ACC112 (cell line): Measurements from ENCODE around the gene KRTAP5-2.
A peak's percentile ranks its signal among the peaks of the same experiment; 100 is the strongest.

Source experiments
- H2AFZ ChIP-seq: fragments of 200-600 bp; sonication (generic); one replicate; pipeline ENCODE4 v1.6.0; 2017; ENCODE audit warnings: antibody characterized with exemption, low read length; ENCODE audit not compliant: unreplicated experiment
- H3K27ac ChIP-seq: fragments of 200-600 bp; sonication (generic); 2 replicates; pipeline ENCODE4 v1.5.1; 2014; ENCODE audit warnings: low read depth, mild to moderate bottlenecking, antibody characterized with exemption, low read length, moderate library complexity
- H3K27me3 ChIP-seq: fragments of 200-600 bp; sonication (generic); 2 replicates; pipeline ENCODE4 v1.6.1; 2014; ENCODE audit warnings: mild to moderate bottlenecking, antibody characterized with exemption, low read length, moderate library complexity, mixed read lengths; ENCODE audit not compliant: insufficient read depth
- H3K36me3 ChIP-seq: fragments of 200-600 bp; sonication (generic); 2 replicates; pipeline ENCODE4 v1.6.1; 2016; ENCODE audit warnings: mild to moderate bottlenecking, antibody characterized with exemption, low read length, moderate library complexity, mixed read lengths; ENCODE audit not compliant: insufficient read depth
- H3K4me1 ChIP-seq: fragments of 200-600 bp; sonication (generic); one replicate; pipeline ENCODE4 v1.6.1; 2016; ENCODE audit warnings: low read length, mixed read lengths; ENCODE audit not compliant: insufficient read depth, unreplicated experiment, control insufficient read depth
- H3K4me3 ChIP-seq: fragments of 200-600 bp; sonication (generic); 2 replicates; pipeline ENCODE4 v1.5.1; 2014; ENCODE audit warnings: mild to moderate bottlenecking, low read depth, low read length
- H3K79me2 ChIP-seq: fragments of 200-600 bp; sonication (generic); one replicate; pipeline ENCODE4 v1.6.0; 2016; ENCODE audit warnings: low read length; ENCODE audit not compliant: control insufficient read depth, unreplicated experiment, insufficient read depth

Gene KRTAP5-2

DNA sequence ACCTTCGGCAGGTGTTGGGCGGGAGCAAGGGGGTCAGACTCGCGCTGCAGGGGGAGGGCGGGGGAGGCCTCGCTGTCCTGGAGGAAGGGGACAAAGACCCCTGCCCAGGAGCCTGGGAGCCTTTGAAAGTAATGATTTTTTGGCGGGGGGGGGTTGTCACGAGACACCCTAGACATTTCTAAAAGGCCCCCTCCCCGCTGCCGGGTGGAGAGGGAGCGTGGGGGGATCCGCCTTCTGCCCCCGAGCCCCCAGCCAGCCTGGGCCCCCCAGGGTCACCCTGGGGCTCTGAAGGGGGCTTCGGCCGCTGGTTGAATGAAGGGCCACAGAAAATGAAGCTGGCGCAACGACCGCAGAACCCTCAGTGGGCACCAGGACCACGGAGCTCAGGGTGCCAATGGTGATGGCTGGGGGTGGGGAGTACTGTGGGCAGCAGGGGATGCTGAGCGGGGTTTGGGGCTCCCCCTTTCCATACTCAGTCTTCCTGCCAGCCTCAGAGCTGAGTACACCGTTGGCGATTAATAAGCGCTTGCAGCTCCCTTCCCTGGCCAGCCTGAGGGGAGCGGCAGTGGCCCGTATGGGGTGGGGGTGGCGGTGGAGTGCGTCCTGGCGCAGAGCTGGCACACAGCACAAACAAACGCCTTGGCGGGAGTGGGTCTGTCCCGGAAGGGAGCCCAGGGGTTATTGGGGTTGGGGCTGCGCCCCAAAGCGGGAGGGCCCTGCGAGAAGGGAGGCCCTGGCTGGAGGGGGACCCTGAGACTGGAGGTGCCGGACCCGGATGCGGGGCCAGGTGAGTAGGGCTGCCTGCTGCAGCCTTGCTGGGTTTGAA, 24.8 kb downstream of the KRTAP5-2 start:
- H2AFZ ChIP-seq = no peak overlapping the region

DNA sequence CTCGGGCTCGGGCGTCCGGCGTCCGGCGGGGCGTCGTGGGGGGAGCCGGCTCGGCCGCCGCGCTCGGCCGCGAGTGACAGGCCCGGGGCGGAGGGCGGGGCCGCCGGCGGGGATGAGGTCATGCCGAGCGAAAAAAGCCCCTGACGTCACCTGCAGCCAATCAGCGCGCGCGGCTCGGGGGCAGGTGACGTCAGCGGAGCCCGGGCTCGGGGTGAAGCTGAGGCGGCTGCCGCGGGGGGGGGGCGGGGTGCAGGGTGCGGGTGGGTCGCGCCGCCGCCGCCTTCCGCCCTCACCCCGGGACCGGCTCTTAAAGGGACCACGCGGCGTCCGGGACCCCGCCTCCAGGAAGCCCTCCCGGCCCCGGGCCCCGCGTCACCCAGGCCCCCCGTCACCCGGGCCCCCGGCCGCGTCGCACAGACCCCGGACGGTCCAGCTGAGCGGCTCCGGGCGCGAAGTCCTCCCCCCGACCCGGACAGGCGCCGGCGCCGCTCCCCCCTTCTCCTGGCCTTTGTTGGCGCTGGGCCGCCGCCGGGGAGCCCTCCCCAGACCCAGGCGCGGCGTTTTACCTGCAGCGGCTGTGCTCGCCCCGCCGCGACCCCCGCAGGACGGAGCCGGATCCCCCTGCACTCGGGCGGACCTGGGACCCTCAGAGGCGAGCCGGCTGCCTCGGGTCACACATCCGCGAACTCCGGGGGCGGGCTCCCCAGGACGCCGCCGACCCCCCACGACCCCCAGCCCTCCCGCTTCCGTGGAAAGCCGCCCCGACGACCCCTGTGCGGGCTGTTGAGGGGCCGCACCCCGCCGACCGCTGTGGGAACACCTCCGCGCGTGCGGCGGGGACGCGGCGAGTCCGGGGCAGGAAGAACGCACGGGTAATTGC, 25.7 kb downstream of the KRTAP5-2 start, which contains the start of gene DUSP8:
Gene DUSP8 (minus strand): TSS at position 75 of the 880 bp plus-strand sequence. CDS start 6,445 bp downstream, outside the sequence.
- Histone ChIP-seq H3K27ac (no peak within 1 kb of the TSS), H2AFZ (peak within 1 kb of the TSS; percentile 14), H3K4me3 (peak within 1 kb of the TSS; percentile 60; the same call in 1 of the 2 replicates), H3K79me2 (no peaks in the 10 kb centered on the region), H3K36me3 (no peaks in the 10 kb centered on the region), H3K27me3 (peaks cover 47% of the 10 kb centered on the region), H3K4me1 (no peaks in the 10 kb centered on the region)

More for the DNA sequence above, 24.8 kb downstream of the KRTAP5-2 start:
- Histone ChIP-seq H3K4me1 (no peaks in the 10 kb centered on the region), H3K4me3 (0 out of 2 replicates have a peak overlapping the region, but pooled peaks have one; percentile 60), H3K79me2 (no peaks in the 10 kb centered on the region), H3K27me3 (peaks cover 54% of the 10 kb centered on the region), H3K36me3 (no peaks in the 10 kb centered on the region), H3K27ac (no peak overlapping the region)

DNA sequence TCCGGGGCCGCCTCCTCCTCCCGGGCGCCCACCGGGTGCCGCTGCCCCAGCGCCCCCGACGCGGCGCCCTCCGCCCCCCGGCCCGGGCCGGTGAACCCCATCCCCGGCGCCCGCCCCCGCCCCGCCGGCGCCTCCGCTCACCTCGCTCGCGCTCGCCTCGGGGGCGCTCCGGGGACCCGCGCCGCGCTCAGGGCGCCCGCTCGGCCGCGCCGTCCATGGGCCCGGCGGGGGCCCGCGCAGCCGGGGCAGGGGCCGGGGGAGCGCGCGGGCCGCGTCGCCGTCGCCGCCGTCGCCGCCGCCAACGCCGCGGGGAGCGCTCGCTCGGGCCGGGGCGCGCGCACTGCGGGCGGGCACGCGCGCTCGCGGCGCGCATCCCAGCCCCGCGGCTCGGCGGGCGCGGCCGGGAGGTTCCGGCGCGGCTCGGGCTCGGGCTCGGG, 26.3 kb downstream of the KRTAP5-2 start:
- Histone ChIP-seq H2AFZ (no peak overlapping the region), H3K27ac (no peak overlapping the region), H3K4me1 (no peaks in the 10 kb centered on the region), H3K79me2 (no peaks in the 10 kb centered on the region), H3K36me3 (no peaks in the 10 kb centered on the region), H3K27me3 (peaks cover 47% of the 10 kb centered on the region), H3K4me3 (no peak overlapping the region)

DNA sequence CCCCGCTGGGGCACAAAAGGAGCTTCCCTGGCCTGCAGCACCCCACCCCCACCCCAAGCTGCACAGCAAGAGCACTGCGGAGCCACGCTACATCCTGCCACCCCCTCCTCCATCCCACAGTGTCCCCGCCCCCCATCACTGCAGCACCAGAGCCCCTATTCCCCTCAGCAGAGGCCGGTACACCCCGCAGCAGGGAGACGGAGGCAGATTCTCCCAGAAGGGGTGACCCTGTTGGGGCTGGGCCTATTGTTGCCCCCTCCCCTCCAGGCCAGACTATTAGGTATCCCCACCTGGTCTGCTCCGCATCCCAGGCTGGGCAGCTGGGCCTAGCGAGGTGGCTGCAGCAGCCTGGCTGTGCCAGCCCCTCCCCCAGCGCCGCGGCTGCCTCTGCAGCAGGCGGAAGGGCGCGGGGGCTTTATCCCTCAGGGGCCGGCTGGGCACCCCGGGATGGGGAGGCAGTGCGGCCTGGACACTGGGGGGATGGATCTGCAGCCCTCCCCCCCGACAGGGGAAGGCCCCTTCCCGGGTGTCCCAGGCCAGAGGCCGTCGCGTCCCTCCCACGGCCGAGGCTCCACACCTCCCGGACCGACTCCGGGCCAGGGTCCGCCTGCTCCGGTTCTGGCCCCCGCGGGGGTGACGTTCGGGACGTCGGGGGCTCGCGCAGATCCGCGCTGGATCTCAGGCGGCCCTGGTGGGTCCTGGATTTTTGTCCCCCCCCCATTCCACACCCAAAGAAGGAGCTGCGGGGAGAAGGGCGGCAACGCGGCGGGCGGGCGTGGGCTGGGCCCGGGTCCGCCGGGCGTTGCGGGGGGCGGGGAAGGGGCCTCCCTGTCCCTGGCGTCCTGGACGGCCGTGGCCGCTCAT, 27.0 kb downstream of the KRTAP5-2 start:
- Histone ChIP-seq H3K36me3 (no peaks in the 10 kb centered on the region), H3K27ac (no peak overlapping the region), H3K4me1 (no peaks in the 10 kb centered on the region), H3K79me2 (no peaks in the 10 kb centered on the region), H3K4me3 (peak overlapping the region; percentile 43; the same call in 1 of the 2 replicates), H2AFZ (peak overlapping the region; percentile 14), H3K27me3 (peaks cover 47% of the 10 kb centered on the region)

DNA sequence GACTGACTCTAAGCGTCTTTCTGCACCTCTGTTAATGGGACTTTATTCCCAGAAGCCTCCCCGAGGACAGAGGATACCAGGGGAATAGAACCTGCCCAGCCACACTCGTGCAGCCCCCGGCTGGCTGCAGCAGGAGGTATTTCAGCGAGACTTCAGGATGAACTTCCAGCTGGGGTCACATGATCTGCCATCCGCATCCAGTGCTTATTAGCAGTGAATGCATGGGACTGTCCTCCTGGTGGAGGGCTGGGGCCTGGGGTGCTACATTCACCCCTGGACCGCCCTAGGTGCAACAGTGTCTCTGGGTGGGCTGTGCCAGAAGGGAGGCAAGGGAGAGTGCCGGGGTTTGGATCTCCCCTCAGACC, 27.6 kb downstream of the KRTAP5-2 start:
- no peak overlapping the region for H2AFZ ChIP-seq
- H3K4me1 ChIP-seq = no peaks in the 10 kb centered on the region
- H3K27me3 ChIP-seq = peaks cover 44% of the 10 kb centered on the region
- H3K4me3 ChIP-seq = no peak overlapping the region
- H3K36me3 ChIP-seq = no peaks in the 10 kb centered on the region
- H3K79me2 ChIP-seq = no peaks in the 10 kb centered on the region
- no peak overlapping the region for H3K27ac ChIP-seq

DNA sequence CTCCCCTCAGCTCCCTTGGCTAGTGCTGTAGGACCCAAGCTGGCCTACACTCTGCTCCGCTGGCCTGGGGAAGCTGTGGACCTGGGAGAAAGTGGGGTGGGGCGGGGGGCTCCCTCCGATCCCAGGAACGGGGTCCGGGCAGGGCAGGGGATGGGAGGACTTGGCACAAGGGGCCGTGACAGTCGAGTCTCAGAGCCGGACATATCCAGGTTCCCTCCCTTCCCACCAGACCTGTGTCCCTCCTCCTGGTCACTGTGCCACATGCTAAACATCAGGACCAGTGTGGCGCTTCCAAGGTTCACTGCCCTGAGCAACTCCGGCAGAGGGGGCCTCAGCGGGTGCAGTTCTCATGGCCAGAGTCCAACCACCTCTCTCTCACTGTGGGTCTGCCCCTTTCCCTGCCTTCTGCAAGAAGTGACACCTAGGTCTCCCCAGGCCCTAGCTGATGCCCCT, 28.1 kb downstream of the KRTAP5-2 start:
- Histone ChIP-seq H3K27ac (no peak overlapping the region), H3K4me3 (no peak overlapping the region), H2AFZ (no peak overlapping the region), H3K27me3 (peaks cover 39% of the 10 kb centered on the region), H3K79me2 (no peaks in the 10 kb centered on the region), H3K4me1 (no peaks in the 10 kb centered on the region), H3K36me3 (no peaks in the 10 kb centered on the region)

DNA sequence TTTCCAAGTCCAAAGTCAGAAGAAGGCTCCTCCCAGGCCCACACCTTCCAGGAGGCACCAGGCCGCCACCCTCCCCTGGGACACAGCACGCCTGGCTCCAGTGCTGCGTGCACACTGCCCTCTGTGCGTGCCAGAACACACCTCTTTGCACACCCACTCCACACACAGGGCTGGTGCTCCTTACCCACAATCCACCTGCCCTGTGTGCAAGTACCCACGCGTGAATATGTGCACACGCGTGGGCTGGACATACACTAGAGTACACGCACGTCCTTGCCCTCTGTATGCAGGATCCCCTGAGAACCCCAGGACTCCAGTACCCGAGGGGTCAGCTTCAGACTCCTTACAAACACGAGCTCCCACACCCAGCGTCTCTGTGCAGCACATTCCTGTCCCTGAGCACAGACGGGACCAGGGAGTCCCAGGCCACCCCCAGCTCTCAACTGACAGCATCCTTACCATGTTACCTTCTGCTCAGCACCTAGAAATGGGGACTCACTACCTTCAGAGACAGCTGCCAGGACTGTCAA, 28.8 kb downstream of the KRTAP5-2 start:
- Histone ChIP-seq H3K4me1 (no peaks in the 10 kb centered on the region), H3K4me3 (no peak overlapping the region), H3K27me3 (peaks cover 33% of the 10 kb centered on the region), H2AFZ (no peak overlapping the region), H3K36me3 (no peaks in the 10 kb centered on the region), H3K27ac (no peak overlapping the region), H3K79me2 (no peaks in the 10 kb centered on the region)

DNA sequence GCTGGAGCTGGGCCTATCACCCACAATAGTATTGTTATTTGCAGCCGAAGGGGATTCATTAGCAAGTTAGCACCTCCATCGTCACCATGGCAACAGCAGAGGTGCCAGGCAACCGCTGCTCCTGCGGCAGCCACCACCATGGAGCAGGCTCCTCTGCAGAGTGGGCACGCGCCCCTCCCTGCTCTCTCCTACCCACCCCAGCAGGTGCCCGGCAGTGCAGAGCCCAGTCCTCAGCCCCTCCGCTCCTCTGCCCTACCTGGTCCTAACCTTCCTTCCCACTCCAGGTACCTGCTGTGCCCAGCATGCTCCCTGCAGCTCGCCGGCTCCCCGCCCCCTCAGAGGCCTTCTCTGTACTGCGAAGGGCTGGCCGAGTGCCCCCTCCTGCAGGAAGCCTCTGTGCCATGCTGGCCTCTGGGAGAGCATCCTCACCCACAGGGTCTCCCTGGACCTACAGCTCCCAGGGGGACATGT, 29.6 kb downstream of the KRTAP5-2 start:
- H3K4me1 ChIP-seq = no peaks in the 10 kb centered on the region
- H3K27me3 ChIP-seq = peaks cover 24% of the 10 kb centered on the region
- H3K4me3 ChIP-seq = no peak overlapping the region
- H3K36me3 ChIP-seq = no peaks in the 10 kb centered on the region
- no peaks in the 10 kb centered on the region for H3K79me2 ChIP-seq
- H3K27ac ChIP-seq = no peak overlapping the region
- no peak overlapping the region for H2AFZ ChIP-seq

DNA sequence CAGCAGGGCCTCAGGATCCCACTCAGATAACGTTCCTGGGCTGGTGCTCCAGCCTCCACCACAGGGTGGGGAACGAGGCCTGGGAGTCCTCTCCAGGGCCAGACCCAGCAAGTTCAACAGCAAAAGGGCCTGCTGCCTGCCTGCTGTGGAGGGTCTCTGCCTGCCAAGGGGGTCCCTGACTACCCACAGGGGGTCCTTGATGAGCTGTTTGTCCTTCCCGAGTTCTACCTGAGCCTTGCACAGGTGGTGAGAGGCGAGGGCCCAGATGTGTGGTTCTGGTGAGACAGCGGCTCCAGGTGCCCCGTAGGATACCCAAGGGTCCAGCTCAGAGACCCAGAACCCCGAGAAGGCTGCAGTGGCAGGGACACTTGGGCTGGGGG, 30.4 kb downstream of the KRTAP5-2 start:
- Histone ChIP-seq H3K27me3 (peaks cover 17% of the 10 kb centered on the region), H3K36me3 (no peaks in the 10 kb centered on the region), H3K4me3 (no peak overlapping the region), H3K4me1 (no peaks in the 10 kb centered on the region), H3K79me2 (no peaks in the 10 kb centered on the region), H2AFZ (no peak overlapping the region), H3K27ac (no peak overlapping the region)
